Posterior cingulate gyrus (tissue), 11 donors: Measurements from ENCODE around the gene GAS7.

Source experiments
- DNase-seq, 10 donors: peaks; one replicate each; pipeline versions ENCODE4 v3.0.0 to v3.0.0-alpha.2; 2020 to 2021; ENCODE audit warnings: mixed read lengths in 3 of 10
- intact Hi-C: fragments of 100-400 bp; cut with DNase I; formaldehyde crosslinking; loops from one replicate; pipeline ENCODE4 v1.15.1; 2023

GAS7 gene

DNA sequence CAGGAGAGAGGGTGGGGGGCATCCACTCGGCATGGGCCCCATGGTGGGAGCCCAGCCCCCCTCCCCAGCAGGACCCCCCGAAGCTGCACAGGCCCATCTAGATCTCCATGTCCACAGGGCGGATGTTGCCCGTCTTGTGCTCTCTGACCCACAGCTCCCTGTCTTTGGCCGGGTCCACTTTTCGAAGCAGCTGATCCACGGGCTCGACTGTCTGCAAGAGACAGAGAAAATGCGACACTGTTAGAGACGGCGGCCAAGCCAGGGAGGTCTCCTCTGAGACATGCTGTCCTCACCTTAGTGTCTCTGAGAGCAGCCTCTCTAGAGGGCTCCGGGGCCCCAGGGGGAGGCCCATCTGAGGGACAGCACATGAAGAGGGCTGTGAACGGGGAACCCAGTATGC lies 281.3 kb downstream of the GAS7 start:
- DNase-seq: peak in 3 of 10 donors; percentile 54 to 70 (median 62)
- intact Hi-C loops: no loop called here

DNA sequence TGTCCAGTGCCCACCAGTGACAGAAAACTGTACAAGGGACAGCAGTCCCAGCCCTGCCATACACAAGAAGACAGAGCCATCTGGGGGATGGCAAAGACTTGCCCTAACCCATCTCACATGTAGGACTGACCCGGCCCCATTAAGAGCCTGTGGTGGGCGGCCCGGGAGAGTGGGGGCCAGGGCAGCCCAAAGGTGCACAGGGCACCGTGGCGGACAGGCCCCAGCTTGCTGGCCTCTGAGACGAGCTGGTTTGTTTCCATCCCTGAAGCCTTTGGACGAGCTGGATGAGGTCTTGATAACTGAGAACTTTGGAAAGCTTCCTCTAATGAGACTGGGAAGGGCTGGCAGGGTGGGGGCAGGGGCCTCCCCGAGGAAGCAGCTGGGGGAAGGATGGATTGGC lies 282.3 kb downstream of the GAS7 start:
- peak in 3 of 10 donors; percentile 25 to 64 (median 44) for DNase-seq
- intact Hi-C loops: no loop called here

DNA sequence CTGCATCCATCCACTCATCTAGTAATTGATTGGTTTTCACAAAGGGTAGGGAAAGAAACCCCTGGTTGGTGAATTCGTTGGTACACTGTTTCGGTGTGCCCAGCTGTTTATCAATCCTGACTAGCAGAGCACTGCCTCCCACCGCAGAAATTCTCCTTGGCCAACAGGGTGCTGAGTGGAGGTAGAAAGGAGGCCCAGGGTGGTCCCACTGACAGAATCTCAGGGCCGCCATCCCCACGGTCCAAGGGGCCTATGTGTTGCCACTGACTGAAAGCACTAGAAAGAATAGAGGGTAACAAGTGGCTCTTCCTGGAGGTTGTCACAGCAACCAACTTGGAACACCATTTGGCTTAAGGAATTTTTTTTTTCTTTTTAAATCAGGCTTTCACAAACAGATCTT lies 284.9 kb downstream of the GAS7 start:
- DNase-seq: peak in 3 of 10 donors; percentile 16 to 67 (median 63)
- intact Hi-C loops: no loop called here

DNA sequence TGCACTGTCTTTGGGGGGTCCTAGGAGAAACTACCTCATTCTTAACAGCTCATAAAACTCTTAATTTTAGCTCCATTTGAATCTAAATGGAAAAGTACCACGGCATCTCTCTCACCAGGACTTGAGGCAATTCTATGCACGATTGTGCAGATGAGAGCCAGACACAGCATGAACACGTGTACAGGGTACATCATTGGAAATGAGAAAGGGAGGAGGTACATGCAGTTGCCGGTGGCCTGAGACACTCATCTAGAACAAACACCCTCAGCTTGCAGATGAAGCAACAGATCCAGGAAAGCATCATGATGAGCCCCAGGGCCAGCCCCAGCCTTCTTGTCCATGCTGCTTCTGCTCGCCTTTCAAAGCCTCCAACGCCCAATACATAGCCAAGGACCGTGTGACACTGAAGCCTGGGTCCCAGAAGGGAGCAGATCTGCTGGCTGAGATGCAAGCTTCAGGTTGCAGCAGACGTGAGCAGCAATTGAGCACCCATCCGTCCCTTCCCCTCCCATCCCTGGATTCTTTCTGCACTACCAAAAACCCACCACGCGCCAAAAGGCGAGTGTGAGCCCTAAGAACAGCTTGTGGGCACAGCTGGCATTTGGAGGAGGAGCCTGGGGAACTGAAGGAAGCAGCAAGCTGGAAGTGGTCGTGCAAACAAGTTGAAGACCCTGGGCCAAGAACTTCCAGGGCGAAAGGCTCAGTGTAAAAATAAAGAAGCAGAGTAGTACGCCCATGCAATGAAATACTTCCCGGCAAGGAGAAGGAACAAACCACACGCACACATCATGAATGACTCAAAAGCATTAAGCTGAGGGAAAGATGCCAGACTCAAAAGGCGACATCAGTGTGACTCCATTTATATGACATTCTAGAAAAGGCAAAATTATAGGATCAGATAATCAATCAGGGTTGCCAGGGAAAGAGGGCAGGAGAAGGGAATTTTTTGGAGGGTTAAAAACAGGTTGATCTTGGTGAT lies 286.0 kb downstream of the GAS7 start:
- intact Hi-C loops: no loop called here
- DNase-seq: peak in 4 of 10 donors; percentile 36 to 87 (median 70)

DNA sequence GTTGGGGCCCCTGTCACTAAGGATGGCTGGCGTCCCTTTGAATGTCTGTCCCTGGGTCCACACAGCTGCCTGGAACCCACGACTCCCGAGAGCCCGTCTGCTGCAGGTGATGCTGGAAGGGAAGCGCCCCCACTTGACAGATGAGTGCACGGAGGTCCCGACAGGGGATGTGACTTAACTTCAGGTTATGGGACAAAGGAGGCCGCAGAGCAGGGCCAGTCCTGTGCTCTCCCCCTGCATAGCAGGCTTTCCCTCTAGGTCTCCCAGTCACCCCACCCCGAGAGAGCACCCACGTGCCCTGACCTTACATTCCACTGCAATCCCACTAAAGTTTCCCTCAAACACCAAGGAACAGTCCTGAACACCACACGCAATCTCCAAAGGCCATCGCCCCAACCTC lies 287.3 kb downstream of the GAS7 start:
- intact Hi-C loops: no loop called here
- peak in 2 of 10 donors; percentile 57 to 65 for DNase-seq

DNA sequence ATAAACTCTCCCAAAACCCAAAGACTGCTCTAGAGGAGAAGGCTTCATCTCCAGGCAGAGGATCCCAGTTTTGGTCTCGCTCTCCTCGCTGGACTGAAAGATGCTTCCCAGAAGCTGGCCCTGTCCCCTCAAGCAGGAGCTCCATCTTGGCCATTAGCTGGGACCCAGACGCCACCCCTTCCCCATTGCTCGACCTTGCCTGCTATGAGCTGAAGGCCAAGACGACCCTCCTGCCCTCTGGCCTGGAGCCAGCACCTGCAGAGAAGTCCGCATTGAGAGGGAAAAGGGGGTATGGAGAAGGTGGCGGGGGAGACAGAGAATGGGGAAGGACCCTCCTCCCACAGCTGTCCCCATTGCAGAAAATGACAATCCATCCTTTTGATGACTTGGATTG lies 289.8 kb downstream of the GAS7 start:
- intact Hi-C loops: no loop called here
- peak in 2 of 10 donors; percentile 57 to 77 for DNase-seq

DNA sequence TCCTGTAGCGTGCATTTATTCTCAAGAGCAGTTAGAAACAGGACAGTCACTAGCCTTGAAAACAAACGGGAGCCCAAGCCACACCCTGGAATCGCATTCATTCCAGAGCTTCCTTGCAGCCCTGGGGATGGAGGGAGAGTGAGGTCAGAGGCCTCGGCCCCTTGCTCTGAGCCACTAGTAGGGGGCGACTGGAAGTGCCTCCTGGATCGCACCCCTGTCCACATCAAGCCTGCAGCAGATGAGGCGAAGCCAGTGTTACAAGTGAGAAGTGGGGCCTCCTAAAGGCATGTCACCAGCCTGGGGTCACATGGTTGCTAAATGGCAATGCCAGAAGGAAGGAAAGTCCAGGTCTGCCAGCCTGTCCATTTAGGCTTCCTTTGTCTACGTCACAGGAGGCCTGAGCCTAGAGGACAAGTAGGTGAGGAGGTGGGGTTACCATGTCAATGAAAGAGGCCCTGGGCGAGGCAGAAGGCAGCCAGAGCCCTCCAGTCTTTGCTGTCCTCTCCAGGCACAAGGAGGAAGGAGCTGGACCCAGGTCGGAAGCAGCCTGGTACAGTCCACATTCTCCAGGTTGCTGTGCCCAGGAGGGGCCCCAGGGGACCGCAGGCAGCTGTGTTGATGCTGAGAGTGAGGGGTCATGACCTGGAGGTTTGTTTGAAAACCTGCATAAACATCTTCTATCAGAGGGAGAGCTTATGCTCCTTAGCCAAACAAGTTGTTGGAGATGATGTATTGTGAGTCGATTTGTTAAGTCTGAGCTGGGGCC lies 290.3 kb downstream of the GAS7 start:
- intact Hi-C loops: no loop called here
- DNase-seq: peak in 2 of 10 donors; percentile 45 to 55

DNA sequence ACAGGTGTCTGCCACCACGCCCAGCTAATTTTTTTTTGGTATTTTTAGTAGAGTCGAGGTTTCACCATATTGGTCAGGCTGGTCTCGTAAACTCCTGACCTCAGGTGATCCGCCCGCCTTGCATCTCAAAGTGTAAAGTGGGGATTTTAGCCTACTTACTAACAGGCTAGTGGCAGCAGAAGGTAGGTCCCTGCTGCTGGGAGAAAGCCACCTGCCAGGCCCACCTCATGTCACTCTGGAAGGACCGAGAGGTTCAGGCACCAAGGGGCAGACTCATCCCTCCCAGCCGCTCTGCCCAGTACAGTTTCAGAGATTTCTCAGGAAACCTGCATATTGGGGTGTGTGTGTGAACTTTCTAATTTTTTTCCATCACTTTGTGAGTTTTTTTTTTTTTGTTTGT lies 291.3 kb downstream of the GAS7 start:
- intact Hi-C loops: no loop called here
- peak in 2 of 10 donors; percentile 27 for DNase-seq

DNA sequence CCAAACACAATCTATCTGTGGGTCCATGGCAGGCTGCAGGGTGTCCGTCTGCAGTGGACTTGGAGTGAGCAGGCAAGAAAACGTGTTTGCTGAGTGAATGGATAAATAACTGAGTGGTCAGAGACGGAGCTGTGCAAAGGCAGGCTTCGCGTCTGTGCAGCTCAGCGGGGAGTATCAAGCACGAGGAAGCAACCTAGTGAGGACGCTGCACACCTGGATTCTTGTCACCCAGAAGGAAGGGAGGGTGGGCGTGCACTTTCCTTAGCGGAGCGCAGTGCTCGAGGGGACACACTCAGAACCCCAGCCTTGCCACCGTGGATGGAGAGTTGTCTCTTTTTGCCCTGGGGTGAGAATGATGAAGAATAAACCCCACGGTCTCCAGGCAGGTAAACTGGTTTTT lies 291.8 kb downstream of the GAS7 start:
- DNase-seq: peak in 1 of 10 donors; percentile 60
- intact Hi-C loops: no loop called here

DNA sequence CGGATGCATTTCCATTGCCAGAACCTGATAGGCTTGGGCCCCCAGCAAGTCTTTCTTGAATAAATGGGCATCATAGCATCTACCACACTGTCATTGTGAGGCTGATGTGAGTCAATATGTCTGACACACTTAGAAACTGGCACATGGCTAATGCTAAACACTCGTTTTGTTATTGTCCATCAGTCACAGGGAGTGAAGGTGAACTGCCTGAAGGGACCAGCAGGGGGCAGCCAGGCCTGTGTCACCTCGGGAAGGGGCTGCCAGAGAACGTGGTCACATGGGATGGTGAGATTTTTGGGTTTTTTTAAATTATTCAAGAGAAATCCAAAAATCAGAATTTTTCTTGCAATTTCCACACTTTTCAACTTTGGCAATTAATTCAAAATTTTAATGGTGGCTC lies 292.5 kb downstream of the GAS7 start:
- intact Hi-C loops: no loop called here
- DNase-seq: peak in 5 of 10 donors; percentile 47 to 87 (median 57)

DNA sequence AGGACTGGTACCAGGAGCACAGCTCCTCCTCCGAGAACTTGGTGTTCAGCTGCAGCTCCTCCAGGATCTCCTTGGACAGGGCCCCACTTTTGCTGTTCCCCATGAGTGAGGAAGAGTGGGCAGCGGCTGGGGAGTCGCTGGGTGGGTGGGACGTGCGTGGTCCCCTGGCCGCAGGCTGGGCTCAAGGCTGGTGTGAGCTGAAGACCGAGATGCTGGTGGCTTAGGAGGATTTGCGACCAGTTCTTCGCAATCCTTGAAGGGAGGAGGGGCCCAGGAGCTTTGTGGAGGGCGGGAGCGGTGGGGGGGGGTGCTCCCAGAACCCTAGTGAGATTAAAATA lies 293.4 kb downstream of the GAS7 start, which contains the start of gene RCVRN:
Gene RCVRN, minus strand, starts transcription at position 194 of the 338 bp plus-strand sequence. Its CDS starts 91 bp downstream, at position 103.
- DNase-seq: no peak
- intact Hi-C loops: no loop called here

DNA sequence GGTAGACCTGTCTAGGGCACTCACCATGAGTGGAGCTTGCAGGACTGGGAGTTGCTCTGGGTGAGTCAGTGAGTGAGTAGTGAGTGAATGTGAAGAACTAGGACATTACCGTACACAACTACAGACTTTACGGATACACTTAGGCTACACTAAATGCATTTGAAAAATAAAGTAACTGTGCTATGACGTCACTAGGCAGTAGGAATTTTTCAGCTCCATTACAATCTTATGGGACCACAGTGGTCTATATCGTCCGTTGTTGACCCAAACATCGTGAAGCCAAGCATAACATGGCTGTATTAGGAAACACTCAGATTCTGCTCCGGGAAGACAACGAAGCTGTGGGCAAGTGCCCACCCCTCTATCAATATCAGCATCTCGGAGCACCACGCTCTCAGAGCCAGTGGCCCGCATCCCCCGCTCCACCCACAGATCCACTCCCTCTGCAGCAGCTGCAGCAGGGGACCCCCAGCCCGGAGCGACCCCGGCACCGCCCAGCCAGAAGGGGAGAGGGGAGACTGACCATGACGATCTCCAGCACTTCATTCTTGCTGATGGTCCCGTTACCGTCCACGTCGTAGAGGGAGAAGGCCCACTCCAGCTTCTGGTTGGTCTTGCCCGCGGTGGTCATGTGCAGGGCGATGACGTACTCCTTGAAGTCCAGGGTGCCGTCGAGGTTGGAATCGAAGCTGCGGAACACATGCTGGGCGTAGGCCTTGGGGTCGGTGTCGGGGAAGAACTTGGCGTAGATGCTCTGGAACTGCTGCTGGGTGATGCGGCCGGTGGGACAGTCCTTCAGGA lies 293.9 kb downstream of the GAS7 start:
- DNase-seq: peak in 1 of 10 donors; percentile 71

DNA sequence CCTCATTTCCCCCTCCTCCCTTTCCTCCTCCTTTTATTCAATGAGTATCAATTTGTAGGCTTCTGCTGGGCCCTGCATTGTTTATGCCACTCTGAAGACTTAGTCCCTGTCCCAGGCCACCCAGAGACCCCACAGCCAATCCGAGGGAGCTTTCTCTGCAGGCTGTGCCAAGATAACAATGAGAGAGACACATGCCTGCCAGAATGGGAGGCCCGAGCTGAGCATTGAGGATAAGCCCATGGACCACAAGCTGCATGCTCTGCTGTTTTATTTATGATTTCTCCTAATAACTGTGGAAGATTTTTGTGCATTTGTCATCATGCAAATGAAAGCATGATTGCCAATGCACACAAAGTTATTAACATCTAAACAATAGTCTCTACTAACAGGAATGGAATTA lies 296.3 kb downstream of the GAS7 start:
- intact Hi-C loops: no loop called here
- peak in 1 of 10 donors; percentile 80 for DNase-seq

More for the DNA sequence above, 293.9 kb downstream of the GAS7 start:
- intact Hi-C loops: no loop called here

DNA sequence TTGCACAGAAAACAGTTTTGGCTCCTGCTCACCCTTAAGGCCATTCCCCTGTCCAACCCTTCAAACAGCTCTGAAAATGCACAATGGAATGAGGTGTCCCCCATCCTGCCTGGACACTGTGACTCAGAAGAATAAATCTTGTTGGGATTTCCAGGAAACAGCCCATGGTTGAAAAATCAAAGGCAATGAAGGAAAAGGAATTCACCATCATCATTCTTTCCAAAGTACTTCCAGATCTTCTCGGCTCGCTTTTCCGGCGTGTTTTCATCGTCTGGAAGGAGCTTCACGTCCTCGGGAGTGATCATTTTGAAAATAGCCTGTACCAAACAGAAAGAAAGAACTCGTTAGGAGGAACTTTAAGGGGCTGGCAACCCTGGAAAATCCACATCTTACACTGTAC lies 297.6 kb downstream of the GAS7 start:
- DNase-seq: no peak
- intact Hi-C loops: no loop called here

DNA sequence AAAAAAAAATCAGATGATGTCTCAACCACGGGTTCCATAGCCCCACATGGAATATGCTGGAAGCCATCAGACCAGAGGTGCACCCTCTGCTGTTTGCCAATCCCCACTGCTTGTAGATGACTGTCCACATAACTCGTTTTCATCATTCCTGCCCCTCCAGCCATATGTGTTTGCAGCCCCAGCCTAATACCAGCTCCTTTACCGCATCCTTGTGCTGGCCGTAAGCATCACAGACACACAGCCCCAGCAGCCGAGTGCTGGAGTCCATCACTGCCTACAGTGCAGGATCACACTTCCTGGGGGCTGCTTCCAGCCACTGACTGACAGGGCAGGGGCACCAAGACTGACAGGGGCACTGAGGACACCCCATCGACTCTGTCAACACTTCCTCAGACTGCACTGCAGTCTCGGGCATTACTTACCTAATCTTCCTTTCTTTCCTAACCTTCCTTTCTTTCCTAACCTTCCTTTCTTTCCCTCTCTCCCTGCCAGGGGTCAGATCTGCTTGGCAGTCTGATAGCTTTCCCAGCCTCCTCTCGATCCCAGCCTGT lies 298.3 kb downstream of the GAS7 start:
- intact Hi-C loops: no loop called here

DNA sequence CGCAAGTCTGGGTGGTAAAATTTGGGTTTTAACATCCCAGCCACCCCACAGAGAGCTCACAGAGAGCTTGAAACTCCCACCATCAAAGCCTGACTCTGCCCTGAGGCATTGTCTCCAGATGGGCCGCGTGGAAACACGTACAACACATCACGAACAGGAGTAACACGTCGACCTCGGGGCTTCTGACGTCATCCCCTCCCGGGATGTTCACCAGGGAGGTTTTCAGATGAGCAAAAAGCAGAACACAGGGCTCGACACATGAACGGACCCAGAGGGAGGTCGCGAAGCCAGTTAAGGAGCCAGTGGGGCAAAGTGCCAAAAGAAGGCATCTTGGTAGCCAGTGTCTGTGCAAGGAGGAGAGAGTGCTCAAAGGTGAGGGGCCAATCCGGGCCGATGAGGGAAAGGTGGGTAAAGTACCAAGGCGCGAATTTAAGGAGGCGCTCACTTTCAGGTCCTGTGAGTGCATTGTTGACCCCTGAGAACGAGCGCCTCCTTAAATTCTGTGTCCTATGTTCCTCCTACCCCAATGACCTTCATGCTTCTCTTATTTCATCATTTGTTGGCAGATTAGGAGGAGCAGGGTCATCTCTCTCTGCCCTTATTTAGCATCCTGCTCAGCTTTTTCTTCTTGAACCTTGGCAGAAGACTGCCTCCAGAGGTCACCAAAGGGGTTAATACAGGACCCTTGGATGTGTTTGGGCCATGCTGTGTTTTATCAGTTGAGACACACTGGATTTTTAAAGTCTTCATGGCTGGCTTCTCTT lies 298.9 kb downstream of the GAS7 start:
- intact Hi-C loops: no loop called here
- DNase-seq: peak in 1 of 10 donors; percentile 79

More for the DNA sequence above, 298.3 kb downstream of the GAS7 start:
- DNase-seq: peak in 1 of 10 donors; percentile 40

DNA sequence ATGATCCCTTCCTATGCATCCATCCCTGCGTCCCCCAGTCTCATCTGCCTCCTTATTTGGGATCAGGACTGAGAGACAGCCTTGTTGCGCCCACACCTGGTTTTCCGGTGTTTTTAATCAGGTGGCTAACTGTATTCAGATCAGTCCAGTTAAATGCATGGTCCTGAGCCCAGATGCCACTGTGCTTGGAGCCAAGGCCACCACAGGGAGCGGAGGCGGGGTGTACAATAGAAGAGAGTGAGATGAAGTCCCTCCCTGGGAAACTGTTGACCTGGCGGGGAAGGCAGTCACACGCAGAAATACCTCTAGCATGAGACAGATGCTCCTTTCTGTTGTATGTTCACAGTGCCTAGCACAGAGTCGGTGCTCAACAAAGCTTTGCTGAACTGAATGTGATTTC lies 299.6 kb downstream of the GAS7 start:
- peak in 1 of 10 donors; percentile 17 for DNase-seq
- intact Hi-C loops: no loop called here

DNA sequence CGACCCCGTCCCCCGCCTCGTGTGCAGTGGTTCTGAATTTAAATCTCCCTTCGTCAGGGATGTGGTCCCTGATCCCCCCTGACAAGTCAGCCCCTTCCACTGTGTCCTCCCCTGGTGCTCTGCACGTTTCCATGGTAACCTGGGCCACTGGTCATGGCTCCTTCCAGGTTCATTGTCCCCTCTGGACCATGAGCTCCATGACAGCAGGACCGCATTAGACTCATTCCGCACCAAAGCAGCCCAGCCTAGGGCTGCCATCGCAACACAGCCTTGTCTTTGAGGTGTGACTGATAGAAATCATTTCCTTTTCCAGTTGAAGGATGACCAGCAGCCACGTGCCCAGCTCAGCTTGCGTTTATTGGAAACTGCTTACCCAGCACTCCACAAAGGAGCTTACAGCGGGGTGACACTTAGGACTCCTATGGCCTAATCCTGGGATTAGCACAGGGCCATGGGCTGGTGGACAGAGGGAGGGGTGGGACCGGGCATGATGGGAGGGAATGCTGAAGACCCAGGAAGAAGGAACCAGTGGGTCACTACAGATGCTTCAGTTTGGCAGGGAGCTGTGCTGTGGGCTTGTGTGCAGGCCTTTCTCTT lies 300.9 kb downstream of the GAS7 start:
- intact Hi-C loops: no loop called here
- peak in 1 of 10 donors; percentile 69 for DNase-seq

DNA sequence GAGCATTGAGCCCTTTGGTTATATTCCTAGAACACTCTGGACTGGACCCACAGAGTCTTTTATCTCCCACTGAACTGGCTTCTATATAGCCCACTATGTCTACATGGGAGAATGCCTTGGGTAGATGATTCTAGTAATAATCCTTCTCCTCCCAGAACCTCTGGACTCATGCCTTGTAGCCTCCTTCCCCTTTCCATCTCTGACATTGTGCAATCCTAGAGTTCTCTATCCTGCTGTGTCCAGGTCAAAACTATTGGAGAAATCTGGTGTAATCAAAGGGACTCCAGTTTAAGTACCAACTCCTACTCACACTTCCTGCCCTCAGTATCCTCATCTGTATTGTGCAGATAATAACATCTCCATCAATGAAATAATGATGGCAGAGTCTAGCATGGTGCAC lies 302.5 kb downstream of the GAS7 start:
- intact Hi-C loops: no loop called here
- no peak for DNase-seq
